ENCODE measurements around the gene STK32C. TPM values are rescaled to one million over a fixed set of nuclear protein-coding genes. Genes with fewer than 3 reads are reported as not detected.

Gene STK32C
- total and polyA plus RNA-seq, 2 of the 4 experiments (the other 2 are of a cell fraction) = 5.0 to 8.3 TPM

- no peak for ATAC-seq (ENCODE audit: low read depth)
- H3K4ac ChIP-seq (ENCODE audit: low read depth, low read length) = no peak overlapping the region
- WGBS, 2 experiments (ENCODE audit: extremely low coverage in 2 of 2, insufficient read length in 1 of 2) = 87% methylated on average over 15 of the region's 25 CpGs; no CpG with 5 or more reads in 1 of the 2 experiments
- no peak overlapping the region for H2BK120ac ChIP-seq (ENCODE audit: low read depth, low read length)
- no peak overlapping the region for H2BK15ac ChIP-seq (ENCODE audit: low read depth, low read length)
- H4K91ac ChIP-seq (ENCODE audit: insufficient read depth, low read depth, low read length) = no peak overlapping the region
- H3K23ac ChIP-seq (ENCODE audit: low read depth, low read length) = no peak overlapping the region
- no peak overlapping the region for H2AK9ac ChIP-seq (replicated peaks; ENCODE audit: low read depth, low read length, poor library complexity)
- POLR2A ChIA-PET (ENCODE audit: unreplicated experiment) = no interaction called here
- H3K27me3 ChIP-seq (ENCODE audit: control insufficient read depth, insufficient read depth, low read length) = no peaks in the 10 kb centered on the region
- no peak overlapping the region for H3K56ac ChIP-seq (ENCODE audit: extremely low read depth, insufficient read depth, low read length)
- H4K8ac ChIP-seq (ENCODE audit: low read depth in 2 of 2, low read length in 2 of 2) = no peak overlapping the region
- H3K9ac ChIP-seq (ENCODE audit: low read depth, low read length) = no peak overlapping the region
- no peaks in the 10 kb centered on the region for H4K20me1 ChIP-seq (ENCODE audit: insufficient read depth, low read length)
- H3K27ac ChIP-seq (ENCODE audit: insufficient read depth, low read length) = no peak overlapping the region
- intact Hi-C loops (cut with micrococcal nuclease) (no loop called here), in situ Hi-C loops (cut with MboI; ENCODE audit: low sequenced_read_pairs) (loop anchor here (10.0 kb wide), 1 partner anchor 410 kb away; no protein-coding TSS in a partner anchor), dilution Hi-C loops (cut with HindIII; ENCODE audit: low sequenced_read_pairs, unreplicated experiment) (loop anchor here (25.0 kb wide), 1 partner anchor 112 kb away; the partner anchor contains the start of gene LRRC27)
- H4K5ac ChIP-seq (ENCODE audit: low read depth, low read length) = no peak overlapping the region
- H2BK5ac ChIP-seq (ENCODE audit: low read depth, low read length, poor library complexity, severe bottlenecking) = no peak overlapping the region
- H2AFZ ChIP-seq (replicated peaks; ENCODE audit: low read length, poor library complexity) = no peak overlapping the region
- CTCF ChIA-PET = no interaction called here
- BruUV-seq (replicated peaks) = no TSS peak
- H2AK5ac ChIP-seq (ENCODE audit: low read depth, low read length) = no peak overlapping the region
- no peaks in the 10 kb centered on the region for H3K4me1 ChIP-seq (ENCODE audit: control insufficient read depth, insufficient read depth, low read length)
- H3K4me3 ChIP-seq (ENCODE audit: insufficient read depth, low read depth, low read length) = no peak overlapping the region
- no peak overlapping the region for H2BK20ac ChIP-seq (ENCODE audit: low read depth, low read length)
- no peak overlapping the region for H3K14ac ChIP-seq (replicated peaks; ENCODE audit: low read depth, low read length)
- H3K9me1 ChIP-seq (ENCODE audit: insufficient read depth, low read length) = no peaks in the 10 kb centered on the region
- no peak overlapping the region for H3K4me2 ChIP-seq (ENCODE audit: low read depth, low read length)
- no peaks in the 10 kb centered on the region for H3K9me3 ChIP-seq (ENCODE audit: control insufficient read depth, insufficient read depth, low read length)
- DNase-seq = no peak
- H3K79me1 ChIP-seq (ENCODE audit: low read depth in 1 of 2, low read length in 2 of 2) = no peaks in the 10 kb centered on the region
- no peaks in the 10 kb centered on the region for H3K36me3 ChIP-seq (ENCODE audit: control insufficient read depth, insufficient read depth, low read length)
- H3K18ac ChIP-seq (ENCODE audit: low read depth, low read length) = no peak overlapping the region
- TF ChIP-seq BHLHE40 (IDR thresholded peaks at IDR 0.05; ENCODE audit: low read depth, low read length) (no peak), NFE2L2 (IDR thresholded peaks at IDR 0.05; ENCODE audit: low read depth, low read length) (no peak), POLR2A (IDR thresholded peaks at IDR 0.05; ENCODE audit: low read depth, low read length) (no peak), FOS (IDR thresholded peaks at IDR 0.05; ENCODE audit: low read depth, low read length) (no peak), USF2 (IDR thresholded peaks at IDR 0.05; ENCODE audit: low read depth, low read length) (no peak), MAFK (IDR thresholded peaks at IDR 0.05; ENCODE audit: low read depth, low read length) (no peak), RCOR1 (IDR thresholded peaks at IDR 0.05; ENCODE audit: insufficient replicate concordance, low read length) (no peak), CEBPB (IDR thresholded peaks at IDR 0.05; ENCODE audit: low read depth, low read length) (no peak), CTCF (conservative IDR thresholded peaks at IDR 0.05; ENCODE audit: low read depth, low read length) (no peak), ELK1 (IDR thresholded peaks at IDR 0.05; ENCODE audit: borderline replicate concordance, low read depth, low read length) (no peak), SMC3 (IDR thresholded peaks at IDR 0.05; ENCODE audit: low read depth, low read length) (no peak), RAD21 (IDR thresholded peaks at IDR 0.05; ENCODE audit: low read length) (no peak), RFX5 (IDR thresholded peaks at IDR 0.05; ENCODE audit: low read depth, low read length) (no peak), MXI1 (IDR thresholded peaks at IDR 0.05; ENCODE audit: borderline replicate concordance, low read depth, low read length) (no peak), CHD1 (IDR thresholded peaks at IDR 0.05; ENCODE audit: low read depth, low read length) (no peak)
These were observed 82.5 kb downstream of the STK32C start for GRCh38 chr10:132225073-132225848.
